Neural crest cell (in vitro differentiated cells): Measurements from ENCODE around the gene UTP20. TPM values are rescaled to one million over a fixed set of nuclear protein-coding genes. Genes with fewer than 3 reads are reported as not detected.

Source experiments
- DNase-seq: peaks from one replicate; pipeline ENCODE4 v3.0.0; 2021; ENCODE audit warnings: low read depth, mixed read lengths, low spot score
- H3K27ac Mint-ChIP-seq: one replicate; pipeline ENCODE4 v1.8.0; 2021; ENCODE audit warnings: mild to moderate bottlenecking, mixed read lengths; ENCODE audit not compliant: unreplicated experiment
- H3K27me3 Mint-ChIP-seq: 2 replicates; pipeline ENCODE4 v1.8.0; 2021; ENCODE audit warnings: low read depth, mild to moderate bottlenecking, mixed read lengths
- H3K36me3 Mint-ChIP-seq: 2 replicates; pipeline ENCODE4 v1.8.0; 2021; ENCODE audit warnings: low read depth, mild to moderate bottlenecking, mixed read lengths
- H3K4me1 Mint-ChIP-seq: 2 replicates; pipeline ENCODE4 v1.8.0; 2021; ENCODE audit warnings: mixed read lengths
- H3K4me3 Mint-ChIP-seq: one replicate; pipeline ENCODE4 v1.8.0; 2021; ENCODE audit warnings: mild to moderate bottlenecking, mixed read lengths
- H3K9me3 Mint-ChIP-seq: 2 replicates; pipeline ENCODE4 v1.8.0; 2021; ENCODE audit warnings: mixed read lengths
- long read RNA-seq: library from polyadenylated mRNA; unstranded; transcript quantifications from one replicate; pipeline ENCODE4 v2.0.0, GENCODE V29; 2020
- total RNA-seq: library from RNA; stranded (reverse); gene quantifications from 2 replicates; pipeline ENCODE4 v1.2.1, GENCODE V29; 2021
- TF ChIP-seq, protein P1 (sequence below): fragments of 200-600 bp; sonication (generic); conservative IDR thresholded peaks from 2 replicates; pipeline ENCODE4 v1.5.0; 2021; ENCODE audit warnings: antibody characterized with exemption, mild to moderate bottlenecking

The UTP20 gene
- total RNA-seq = 28.7 and 30.7 TPM in 2 replicates
- long read RNA-seq, partial matches to known transcripts = 58 of 66 reads
- long read RNA-seq, other reads (novel, unspliced or antisense) = 8 of 66 reads

DNA sequence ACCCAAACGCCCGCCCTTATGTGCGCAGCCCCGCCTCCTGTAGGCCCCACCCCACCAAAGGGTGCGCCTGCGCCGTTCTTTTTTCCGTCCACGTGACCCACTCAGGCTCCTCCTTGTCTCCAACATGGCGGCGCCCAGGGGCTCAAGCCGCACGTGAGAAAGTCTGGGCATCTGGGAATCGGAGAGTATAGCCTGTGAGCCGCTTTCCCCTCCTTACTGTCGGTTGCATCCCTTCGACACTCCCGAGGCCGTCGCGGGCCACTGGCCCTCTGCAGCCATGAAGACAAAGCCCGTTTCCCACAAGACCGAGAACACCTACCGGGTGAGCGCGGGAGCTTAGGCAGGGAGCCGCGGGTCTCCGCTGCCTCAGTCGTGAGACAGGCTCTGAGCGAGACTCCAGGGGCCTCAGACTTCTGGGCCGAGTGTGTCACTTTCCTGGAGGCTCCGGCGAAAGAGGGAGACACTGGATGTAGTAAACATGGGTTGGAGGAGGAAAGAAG, at the start of gene UTP20:
UTP20 (plus strand) TSS at position 100 of the 500 bp plus-strand sequence; CDS start at position 278, 178 bp downstream.
- peak; percentile 89 for DNase-seq
- Mint-ChIP-seq H3K27ac (peak within 1 kb of the TSS; percentile 99), H3K27me3 (peaks cover 34% of the 10 kb centered on the region), H3K36me3 (peaks cover 3% of the 10 kb centered on the region), H3K4me1 (peaks cover 8% of the 10 kb centered on the region), H3K9me3 (no peaks in the 10 kb centered on the region), H3K4me3 (peak within 1 kb of the TSS; percentile 98)
- TF ChIP-seq, protein P1, sequence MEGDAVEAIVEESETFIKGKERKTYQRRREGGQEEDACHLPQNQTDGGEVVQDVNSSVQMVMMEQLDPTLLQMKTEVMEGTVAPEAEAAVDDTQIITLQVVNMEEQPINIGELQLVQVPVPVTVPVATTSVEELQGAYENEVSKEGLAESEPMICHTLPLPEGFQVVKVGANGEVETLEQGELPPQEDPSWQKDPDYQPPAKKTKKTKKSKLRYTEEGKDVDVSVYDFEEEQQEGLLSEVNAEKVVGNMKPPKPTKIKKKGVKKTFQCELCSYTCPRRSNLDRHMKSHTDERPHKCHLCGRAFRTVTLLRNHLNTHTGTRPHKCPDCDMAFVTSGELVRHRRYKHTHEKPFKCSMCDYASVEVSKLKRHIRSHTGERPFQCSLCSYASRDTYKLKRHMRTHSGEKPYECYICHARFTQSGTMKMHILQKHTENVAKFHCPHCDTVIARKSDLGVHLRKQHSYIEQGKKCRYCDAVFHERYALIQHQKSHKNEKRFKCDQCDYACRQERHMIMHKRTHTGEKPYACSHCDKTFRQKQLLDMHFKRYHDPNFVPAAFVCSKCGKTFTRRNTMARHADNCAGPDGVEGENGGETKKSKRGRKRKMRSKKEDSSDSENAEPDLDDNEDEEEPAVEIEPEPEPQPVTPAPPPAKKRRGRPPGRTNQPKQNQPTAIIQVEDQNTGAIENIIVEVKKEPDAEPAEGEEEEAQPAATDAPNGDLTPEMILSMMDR = no peak

DNA sequence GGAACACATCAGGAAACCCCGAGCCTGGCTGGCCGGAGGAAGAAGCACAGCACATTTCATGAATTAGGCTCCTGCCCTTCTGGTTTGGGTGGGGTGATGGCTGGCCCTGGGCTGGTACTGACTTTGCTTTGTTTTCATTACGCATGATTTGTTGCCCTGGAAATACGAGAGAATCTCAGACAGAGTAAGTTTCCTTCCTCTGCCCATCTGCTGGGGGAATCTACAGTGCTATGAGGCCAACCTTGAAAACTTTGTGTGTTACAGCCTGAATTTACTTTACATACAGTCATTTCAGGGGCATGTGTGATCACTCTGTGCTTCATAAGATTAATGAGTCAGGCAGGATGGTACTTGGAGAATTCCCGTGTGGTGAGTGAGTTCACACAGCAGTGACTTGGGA, 49.4 kb upstream of the UTP20 start:
- H3K36me3 Mint-ChIP-seq = no peaks in the 10 kb centered on the region
- no peaks in the 10 kb centered on the region for H3K9me3 Mint-ChIP-seq
- peaks cover 2% of the 10 kb centered on the region for H3K27me3 Mint-ChIP-seq
- no peak for DNase-seq
- no peaks in the 10 kb centered on the region for H3K4me1 Mint-ChIP-seq
- TF ChIP-seq, protein P1 = no peak
- H3K4me3 Mint-ChIP-seq = no peak overlapping the region
- H3K27ac Mint-ChIP-seq = no peak overlapping the region

DNA sequence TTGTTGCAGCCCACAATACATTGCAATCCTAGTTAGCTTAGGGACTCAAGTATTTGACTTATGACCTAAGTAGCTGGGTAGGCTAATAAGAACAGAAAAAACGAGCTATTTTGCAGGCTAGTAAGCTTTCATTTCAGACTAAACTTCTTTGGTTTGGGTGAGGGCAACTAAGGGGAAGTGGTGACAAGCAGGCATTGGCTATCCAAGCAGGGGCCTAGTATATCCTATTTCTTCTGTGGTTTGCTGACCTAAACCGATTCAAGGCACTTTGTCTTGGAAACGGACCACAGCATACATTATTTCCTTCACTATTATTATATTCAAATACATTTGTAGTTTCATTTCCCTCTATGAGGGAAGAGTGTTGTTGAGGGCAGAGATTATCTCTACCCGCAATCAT, 48.3 kb upstream of the UTP20 start:
- Mint-ChIP-seq H3K27ac (no peak overlapping the region), H3K4me3 (no peak overlapping the region), H3K27me3 (peaks cover 2% of the 10 kb centered on the region), H3K36me3 (no peaks in the 10 kb centered on the region), H3K9me3 (no peaks in the 10 kb centered on the region), H3K4me1 (no peaks in the 10 kb centered on the region)
- TF ChIP-seq, protein P1 = no peak
- DNase-seq = no peak

DNA sequence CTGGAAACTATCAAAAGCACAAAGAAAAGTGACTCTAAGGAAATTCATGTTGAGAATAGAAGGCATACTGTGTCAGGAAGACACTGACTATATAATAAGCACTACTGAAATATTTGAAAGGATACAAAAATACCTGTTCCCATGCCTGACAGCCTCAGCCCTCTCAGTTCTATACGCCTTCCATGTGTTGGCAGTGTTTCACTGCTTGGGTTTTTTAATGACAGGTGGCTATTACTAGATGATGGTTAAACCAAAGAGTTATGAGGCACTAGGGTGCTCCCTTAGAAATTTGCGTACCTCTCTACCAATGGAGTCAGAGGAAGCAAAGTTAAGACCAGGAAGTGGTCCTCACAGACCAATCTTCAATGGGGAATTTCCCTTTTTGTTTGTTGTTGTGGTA, 44.2 kb upstream of the UTP20 start:
- TF ChIP-seq, protein P1 = no peak
- Mint-ChIP-seq H3K36me3 (no peaks in the 10 kb centered on the region), H3K4me3 (no peak overlapping the region), H3K4me1 (no peaks in the 10 kb centered on the region), H3K9me3 (no peaks in the 10 kb centered on the region), H3K27me3 (peaks cover 3% of the 10 kb centered on the region), H3K27ac (no peak overlapping the region)
- DNase-seq = no peak

DNA sequence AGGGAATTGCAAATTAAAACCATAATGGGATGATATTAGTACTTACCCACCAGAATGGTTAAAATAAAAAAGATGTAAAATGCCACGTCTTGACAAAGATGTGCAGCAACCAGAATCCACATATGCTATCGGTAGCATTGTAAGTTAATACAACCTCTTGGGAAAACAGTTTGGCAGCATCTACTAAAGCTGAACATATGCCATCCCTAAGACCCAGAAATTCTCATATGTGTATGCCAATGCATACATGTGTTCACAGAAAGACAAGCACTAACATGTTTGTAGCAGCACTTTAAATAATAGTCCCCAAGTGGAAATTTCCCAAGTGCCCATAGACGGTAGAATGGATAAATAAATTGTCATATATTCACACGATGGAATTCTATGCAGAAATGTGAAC, 41.6 kb upstream of the UTP20 start:
- TF ChIP-seq, protein P1 = no peak
- H3K4me3 Mint-ChIP-seq = no peak overlapping the region
- H3K36me3 Mint-ChIP-seq = no peaks in the 10 kb centered on the region
- H3K4me1 Mint-ChIP-seq = no peaks in the 10 kb centered on the region
- DNase-seq = no peak
- H3K27me3 Mint-ChIP-seq = peaks cover 3% of the 10 kb centered on the region
- no peak overlapping the region for H3K27ac Mint-ChIP-seq
- no peaks in the 10 kb centered on the region for H3K9me3 Mint-ChIP-seq
